Upper lobe of right lung (tissue), 1 donor: ENCODE measurements around the gene COL21A1. TPM values are rescaled to one million over a fixed set of nuclear protein-coding genes. Genes with fewer than 3 reads are reported as not detected.

Experiments used
- ATAC-seq: fragments of 200-7000 bp; cut with Tn5 transposase; one replicate; pipeline ENCODE4 v1.9.1; 2020; ENCODE audit warnings: mild to moderate bottlenecking, moderate library complexity
- DNase-seq: peaks from one replicate; pipeline ENCODE4 v3.0.0-alpha.2; 2020
- H3K27ac ChIP-seq: fragments of 200-600 bp; one replicate; pipeline ENCODE4 v1.8.0; 2022
- H3K27me3 ChIP-seq: fragments of 200-600 bp; one replicate; pipeline ENCODE4 v1.8.0; 2022; ENCODE audit warnings: mild to moderate bottlenecking
- H3K36me3 ChIP-seq: fragments of 200-600 bp; one replicate; pipeline ENCODE4 v1.8.0; 2022
- H3K4me1 ChIP-seq: fragments of 200-600 bp; one replicate; pipeline ENCODE4 v1.8.0; 2022
- H3K4me3 ChIP-seq: fragments of 200-600 bp; one replicate; pipeline ENCODE4 v1.8.0; 2022; ENCODE audit warnings: mild to moderate bottlenecking
- H3K9me3 ChIP-seq: fragments of 200-600 bp; one replicate; pipeline ENCODE4 v1.8.0; 2022
- intact Hi-C: fragments of 100-400 bp; cut with DNase I; formaldehyde crosslinking; loops from one replicate; pipeline ENCODE4 v1.11.0; 2022
- total RNA-seq: library from RNA; stranded (reverse); fragmentation: NEBNext Ultra II Directional; extraction: Animal tissue kit (Norgen Biotek cat#: 25700); gene quantifications from one replicate; pipeline ENCODE4 v1.2.1, GENCODE V29; 2021
- TF ChIP-seq, protein P1 (sequence below): fragments of 200-600 bp; IDR thresholded peaks from one replicate; pipeline ENCODE4 v1.8.0; 2022; ENCODE audit warnings: antibody characterized with exemption
- donor health status: DM: no; HTN: yes; CAD: no; lungs with severe emphysema.

The COL21A1 gene
- total RNA-seq, 1 donor from 2014 or later, result 15.6 TPM

DNA sequence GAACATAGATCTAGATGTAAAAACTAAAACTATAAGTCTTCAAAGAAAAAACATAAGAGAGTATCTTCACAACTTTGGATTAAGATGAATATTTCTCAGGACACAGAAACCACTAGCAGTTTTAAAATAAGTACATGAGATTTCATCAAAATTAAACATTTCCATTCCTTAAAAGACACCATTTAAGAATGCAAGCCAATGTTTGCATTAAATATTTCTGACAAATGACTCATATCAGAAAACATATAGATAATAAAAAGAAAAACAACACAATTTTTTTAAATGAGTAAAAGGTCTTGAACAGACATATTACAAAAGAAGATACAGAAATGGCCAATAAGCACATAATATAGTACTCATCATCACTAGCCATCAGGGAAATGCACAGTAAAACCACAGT lies 59.7 kb downstream of the COL21A1 start:
- no peak for DNase-seq
- intact Hi-C loops, result no loop called here
- H3K4me3 ChIP-seq, result no peak overlapping the region

DNA sequence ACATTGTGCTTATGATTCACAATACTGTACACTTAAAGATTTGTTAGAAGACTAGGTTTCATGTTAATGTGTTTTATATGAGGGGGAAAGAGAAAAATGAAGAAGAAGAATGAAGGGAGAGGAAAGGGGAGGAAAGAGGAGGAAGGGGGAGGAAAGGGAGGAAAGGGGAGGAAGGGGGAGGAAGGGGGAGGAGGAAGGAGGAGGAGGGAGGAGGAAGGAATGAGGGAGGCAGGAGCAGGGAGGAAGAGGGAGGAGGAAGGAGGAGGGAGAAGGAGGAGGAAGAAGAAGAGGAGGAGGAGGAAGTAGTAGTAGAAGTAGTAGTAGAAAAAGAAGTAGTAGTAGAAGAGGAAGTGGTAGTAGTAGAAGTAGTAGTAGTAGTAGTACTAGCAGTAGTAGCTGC lies 70.6 kb downstream of the COL21A1 start:
- DNase-seq (no peak), ATAC-seq (no peak)
- H3K27me3 ChIP-seq, result no peaks in the 10 kb centered on the region
- no peak overlapping the region for H3K4me3 ChIP-seq
- H3K36me3 ChIP-seq, result no peaks in the 10 kb centered on the region
- peaks cover 15% of the 10 kb centered on the region for H3K9me3 ChIP-seq
- intact Hi-C loops, result no loop called here
- no peak overlapping the region for H3K27ac ChIP-seq
- no peaks in the 10 kb centered on the region for H3K4me1 ChIP-seq
- TF ChIP-seq, protein P1, sequence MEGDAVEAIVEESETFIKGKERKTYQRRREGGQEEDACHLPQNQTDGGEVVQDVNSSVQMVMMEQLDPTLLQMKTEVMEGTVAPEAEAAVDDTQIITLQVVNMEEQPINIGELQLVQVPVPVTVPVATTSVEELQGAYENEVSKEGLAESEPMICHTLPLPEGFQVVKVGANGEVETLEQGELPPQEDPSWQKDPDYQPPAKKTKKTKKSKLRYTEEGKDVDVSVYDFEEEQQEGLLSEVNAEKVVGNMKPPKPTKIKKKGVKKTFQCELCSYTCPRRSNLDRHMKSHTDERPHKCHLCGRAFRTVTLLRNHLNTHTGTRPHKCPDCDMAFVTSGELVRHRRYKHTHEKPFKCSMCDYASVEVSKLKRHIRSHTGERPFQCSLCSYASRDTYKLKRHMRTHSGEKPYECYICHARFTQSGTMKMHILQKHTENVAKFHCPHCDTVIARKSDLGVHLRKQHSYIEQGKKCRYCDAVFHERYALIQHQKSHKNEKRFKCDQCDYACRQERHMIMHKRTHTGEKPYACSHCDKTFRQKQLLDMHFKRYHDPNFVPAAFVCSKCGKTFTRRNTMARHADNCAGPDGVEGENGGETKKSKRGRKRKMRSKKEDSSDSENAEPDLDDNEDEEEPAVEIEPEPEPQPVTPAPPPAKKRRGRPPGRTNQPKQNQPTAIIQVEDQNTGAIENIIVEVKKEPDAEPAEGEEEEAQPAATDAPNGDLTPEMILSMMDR, result no peak

More for the DNA sequence above, 59.7 kb downstream of the COL21A1 start:
- H3K9me3 ChIP-seq, result no peaks in the 10 kb centered on the region
- H3K27ac ChIP-seq, result no peak overlapping the region
- no peaks in the 10 kb centered on the region for H3K4me1 ChIP-seq
- H3K36me3 ChIP-seq, result no peaks in the 10 kb centered on the region
- TF ChIP-seq, protein P1, result no peak
- no peak for ATAC-seq
- H3K27me3 ChIP-seq, result no peaks in the 10 kb centered on the region

DNA sequence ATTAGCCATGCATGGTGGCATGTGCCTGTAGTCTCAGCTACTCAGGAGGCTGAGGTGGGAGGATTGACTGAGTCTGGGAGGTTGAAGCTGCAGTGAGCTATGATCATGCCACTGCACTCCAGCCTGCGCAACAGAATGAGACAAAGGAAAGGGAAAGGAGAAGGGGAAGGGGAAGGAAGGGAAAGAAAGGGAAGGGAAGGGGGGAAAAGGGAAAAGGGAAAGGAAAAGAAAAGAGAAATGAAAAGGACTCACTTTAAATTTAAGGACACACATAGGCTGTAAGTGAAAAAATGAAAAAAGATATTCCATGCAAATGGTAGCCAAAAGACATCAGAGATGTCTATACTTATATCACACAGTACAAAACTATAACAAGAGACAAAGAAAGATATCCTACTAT lies 74.2 kb downstream of the COL21A1 start:
- no peak for ATAC-seq
- peaks cover 19% of the 10 kb centered on the region for H3K9me3 ChIP-seq
- TF ChIP-seq, protein P1, result no peak

DNA sequence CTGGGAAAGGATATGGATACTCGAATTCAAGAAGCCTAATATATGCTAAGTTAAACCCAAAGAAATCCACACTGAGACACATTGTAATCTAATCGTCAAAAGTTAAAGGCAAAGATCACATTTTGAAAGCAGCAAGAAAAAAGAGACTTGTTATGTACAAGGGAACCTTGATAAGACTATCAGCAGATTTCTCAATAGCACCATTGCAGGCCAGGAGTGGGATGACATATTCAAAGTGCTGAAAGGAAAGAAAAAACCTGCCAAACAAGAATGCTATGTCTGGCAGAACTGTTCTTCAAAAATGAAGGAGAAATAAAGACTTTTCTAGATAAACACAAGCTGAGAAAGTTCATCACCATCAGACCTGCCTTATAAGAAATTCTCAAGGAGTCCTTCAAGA lies 75.2 kb downstream of the COL21A1 start:
- intact Hi-C loops, result no loop called here
- no peak for DNase-seq

More for the DNA sequence above, 74.2 kb downstream of the COL21A1 start:
- H3K27me3 ChIP-seq, result no peaks in the 10 kb centered on the region
- no peak overlapping the region for H3K27ac ChIP-seq
- no peak overlapping the region for H3K4me3 ChIP-seq
- intact Hi-C loops, result no loop called here
- no peaks in the 10 kb centered on the region for H3K4me1 ChIP-seq
- H3K36me3 ChIP-seq, result no peaks in the 10 kb centered on the region
- DNase-seq, result no peak

DNA sequence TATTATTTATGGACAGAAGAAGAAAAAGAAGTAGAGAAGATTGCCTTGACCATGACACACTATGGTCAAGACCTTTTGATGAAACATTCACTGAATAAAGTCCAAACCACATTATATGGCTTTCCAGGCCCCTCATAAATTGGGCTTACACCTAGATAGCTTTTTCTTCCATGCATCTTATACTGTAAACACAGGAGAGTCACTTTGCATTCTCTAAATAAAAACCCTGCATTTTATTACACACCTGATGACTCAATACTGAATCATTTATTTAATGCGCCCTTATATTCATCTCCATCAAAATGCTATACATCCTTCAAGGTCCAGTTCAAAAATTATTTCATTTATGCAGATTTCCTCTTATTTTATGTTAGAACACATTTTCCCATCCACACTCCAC lies 78.0 kb downstream of the COL21A1 start:
- Histone ChIP-seq H3K36me3 (no peaks in the 10 kb centered on the region), H3K4me3 (no peak overlapping the region), H3K27me3 (no peaks in the 10 kb centered on the region), H3K9me3 (peaks cover 19% of the 10 kb centered on the region), H3K27ac (no peak overlapping the region), H3K4me1 (no peaks in the 10 kb centered on the region)
- intact Hi-C loops, result no loop called here
- DNase-seq, result no peak
- no peak for ATAC-seq
- TF ChIP-seq, protein P1, result no peak

More for the DNA sequence above, 75.2 kb downstream of the COL21A1 start:
- H3K4me3 ChIP-seq, result no peak overlapping the region
- TF ChIP-seq, protein P1, result no peak
- H3K9me3 ChIP-seq, result peaks cover 19% of the 10 kb centered on the region
- H3K4me1 ChIP-seq, result no peaks in the 10 kb centered on the region
- no peak overlapping the region for H3K27ac ChIP-seq
- no peaks in the 10 kb centered on the region for H3K36me3 ChIP-seq
- no peak for ATAC-seq
- no peaks in the 10 kb centered on the region for H3K27me3 ChIP-seq

DNA sequence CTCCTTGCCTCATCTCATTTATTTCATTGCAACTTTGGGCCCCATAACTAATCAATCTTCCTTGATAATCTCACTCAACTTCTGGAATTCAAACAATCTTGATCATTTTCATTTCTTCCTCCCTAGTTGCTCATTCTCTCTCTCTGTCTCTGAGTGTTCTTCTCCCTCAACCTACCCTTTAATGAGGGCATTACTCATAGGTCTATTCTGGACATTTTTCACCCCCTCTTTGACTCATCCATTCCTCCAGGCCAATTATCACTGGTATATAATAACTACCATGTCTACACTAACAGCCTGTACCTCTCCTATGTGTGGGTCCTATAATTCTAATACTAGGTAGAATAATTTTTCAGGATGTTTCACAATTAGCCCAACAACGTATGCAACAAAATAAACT lies 78.8 kb downstream of the COL21A1 start:
- no peaks in the 10 kb centered on the region for H3K36me3 ChIP-seq
- intact Hi-C loops, result no loop called here
- H3K27ac ChIP-seq, result no peak overlapping the region
- DNase-seq, result no peak
- H3K4me3 ChIP-seq, result no peak overlapping the region
- peaks cover 19% of the 10 kb centered on the region for H3K9me3 ChIP-seq
- no peak for ATAC-seq
- H3K27me3 ChIP-seq, result no peaks in the 10 kb centered on the region
- no peaks in the 10 kb centered on the region for H3K4me1 ChIP-seq
- TF ChIP-seq, protein P1, result no peak
